CMK (cell line): ENCODE results near the gene RNF41.
A peak's percentile ranks its signal among the peaks of the same experiment; 100 is the strongest.
"Not testable (repeated sequence)": the region's sequence is repeated elsewhere in the genome, so short reads cannot be mapped to it uniquely, and the experiment has no call there.

Experiments used
- DNase-seq: peaks from one replicate; pipeline ENCODE4 v3.0.0-alpha.2; 2010; ENCODE audit warnings: low read depth

Gene RNF41

DNA sequence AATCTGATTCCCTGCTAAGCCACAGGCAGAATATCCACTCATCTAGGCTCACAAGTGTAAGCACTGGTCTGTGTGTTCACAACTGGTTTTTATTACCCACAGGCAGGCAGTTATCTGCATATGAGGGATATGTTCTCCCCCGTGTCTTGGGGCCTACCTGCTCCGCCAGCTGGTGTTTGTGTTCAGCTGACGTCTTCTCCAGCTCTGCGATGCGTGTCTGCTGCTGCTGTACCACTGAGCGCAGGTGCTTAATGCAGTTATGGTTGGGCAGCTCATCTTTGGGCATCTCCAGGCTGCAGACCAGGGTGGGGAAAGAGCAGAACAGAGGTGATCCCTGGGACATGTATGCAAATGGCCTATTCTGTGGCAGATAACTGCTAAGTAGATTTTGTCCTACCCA lies 13.7 kb downstream of the RNF41 start:
- no peak for DNase-seq

DNA sequence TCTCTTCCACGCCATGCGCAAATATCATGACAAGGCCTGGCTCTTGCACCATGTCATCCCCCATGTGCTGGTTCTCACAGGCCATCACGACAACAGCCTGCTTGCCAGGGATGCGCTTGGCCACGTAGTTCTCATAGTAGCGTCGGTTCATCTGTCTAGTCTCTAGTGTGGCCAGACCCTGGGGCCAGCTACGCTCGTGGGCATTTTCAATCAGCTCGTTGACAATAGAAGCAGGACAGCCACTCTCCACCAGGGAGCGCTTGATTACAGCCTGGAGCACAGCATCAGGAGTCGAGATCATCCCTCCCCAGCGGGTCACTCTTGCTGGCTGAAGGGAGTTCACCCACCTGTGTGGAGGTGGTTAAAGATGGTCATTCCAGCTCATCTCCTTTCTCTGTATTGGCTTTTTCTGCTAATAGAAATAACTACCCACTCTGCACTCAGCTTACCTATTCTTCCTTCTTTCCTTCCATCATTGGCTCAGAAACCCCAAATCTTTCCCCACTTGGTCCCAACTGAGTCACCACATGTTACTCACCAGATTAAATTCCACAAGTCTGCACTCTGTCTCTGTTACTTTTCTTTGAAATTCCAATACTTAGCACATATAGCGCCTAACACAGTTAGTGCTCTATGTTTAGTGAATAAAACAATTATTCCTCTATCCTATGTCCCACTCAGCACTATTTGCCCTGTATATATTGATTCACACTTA lies 15.1 kb downstream of the RNF41 start:
- DNase-seq = no peak

DNA sequence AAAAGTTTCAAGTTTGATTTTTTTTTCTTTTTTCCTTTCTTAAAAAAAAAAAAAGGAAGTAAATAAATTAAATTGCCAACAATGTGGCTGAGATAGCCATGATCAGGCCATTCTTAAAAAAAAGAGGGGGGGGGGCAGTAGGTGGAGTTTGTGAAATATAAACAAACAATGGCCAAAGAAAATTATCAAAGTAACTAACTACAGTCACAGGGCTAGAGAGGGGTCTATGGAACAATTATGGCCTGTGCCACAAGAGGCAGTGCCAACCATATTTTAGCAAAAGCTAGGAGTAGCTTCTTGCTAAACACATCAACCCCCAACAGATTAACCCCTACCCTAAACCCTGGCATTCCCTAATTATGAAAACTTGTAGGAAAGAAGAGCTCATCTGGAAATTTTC lies 16.3 kb downstream of the RNF41 start:
- no peak for DNase-seq

DNA sequence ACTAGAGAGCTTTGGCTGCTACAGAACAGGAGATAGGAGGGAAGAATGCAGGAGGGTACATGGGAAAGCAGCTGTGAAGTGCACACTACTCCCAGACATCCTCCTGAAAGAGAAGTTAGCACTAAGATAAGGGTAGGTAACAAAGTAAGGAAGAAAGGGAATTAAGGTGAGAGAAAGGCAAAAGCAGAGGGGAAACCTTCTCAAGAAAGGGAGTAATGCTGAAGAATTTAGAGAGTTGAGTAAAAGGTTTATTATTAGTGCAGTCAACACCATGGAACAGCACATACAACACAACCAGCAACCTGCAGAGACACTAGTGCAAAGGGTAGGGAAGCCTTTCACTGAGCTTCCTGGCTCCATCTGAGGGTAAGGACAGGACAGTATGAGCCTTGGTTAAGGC lies 17.4 kb downstream of the RNF41 start:
- DNase-seq = no peak

DNA sequence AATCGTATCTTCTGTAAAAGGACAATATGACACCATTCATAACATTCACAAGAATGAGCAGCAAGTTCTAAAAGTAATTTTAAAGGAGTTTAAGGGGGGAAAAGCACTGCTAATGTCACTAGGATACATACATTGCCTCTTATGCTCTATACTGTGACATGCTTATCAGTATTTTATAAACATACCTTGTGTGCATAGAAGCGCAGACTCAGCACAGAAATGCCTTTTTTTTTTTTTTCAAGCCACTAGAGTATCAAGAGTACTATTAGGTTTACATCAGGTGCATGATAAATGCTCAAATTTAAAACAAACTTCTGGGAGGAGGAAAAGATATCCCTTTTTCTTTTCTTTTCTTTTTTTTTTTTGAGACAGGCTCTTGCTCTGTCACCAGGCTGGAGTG lies 18.9 kb downstream of the RNF41 start:
- no peak for DNase-seq

DNA sequence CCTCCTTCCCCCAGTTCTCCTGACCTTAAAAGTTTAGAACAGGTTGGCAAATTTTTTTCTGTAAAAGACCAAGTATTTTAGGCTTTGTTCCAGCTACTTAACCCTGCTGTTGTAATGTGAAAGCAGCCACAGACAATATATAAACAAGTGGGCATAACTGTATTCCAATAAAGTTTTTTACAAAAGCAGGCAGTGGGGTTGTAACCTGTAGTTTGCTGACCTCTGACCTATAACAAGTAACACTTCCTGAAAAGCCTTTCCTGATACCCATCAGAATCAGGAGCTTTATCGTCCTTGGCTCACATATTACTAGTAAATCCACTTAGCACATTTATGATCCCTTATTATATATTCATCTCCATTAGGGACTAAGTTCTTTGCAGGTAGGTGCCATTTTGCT lies 19.4 kb downstream of the RNF41 start:
- no peak for DNase-seq

DNA sequence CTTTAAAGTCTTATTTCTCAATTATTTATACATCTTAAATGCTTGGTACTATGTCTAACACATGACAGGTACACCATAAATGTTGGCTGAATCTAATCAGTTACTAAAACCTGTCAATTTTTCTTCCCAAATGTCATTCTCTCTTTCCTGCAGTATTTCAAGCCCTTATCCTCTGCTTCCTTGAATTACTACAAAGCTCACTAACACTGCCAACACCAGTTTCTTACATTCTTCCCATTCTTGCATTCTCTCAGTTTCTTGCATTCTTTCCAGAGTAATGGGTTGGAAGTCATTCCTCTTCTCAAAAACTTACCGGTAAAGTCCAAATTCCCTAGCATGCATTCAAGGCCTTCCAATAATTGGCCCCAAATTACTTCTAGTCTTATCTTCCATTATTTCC lies 22.9 kb downstream of the RNF41 start:
- DNase-seq = no peak

DNA sequence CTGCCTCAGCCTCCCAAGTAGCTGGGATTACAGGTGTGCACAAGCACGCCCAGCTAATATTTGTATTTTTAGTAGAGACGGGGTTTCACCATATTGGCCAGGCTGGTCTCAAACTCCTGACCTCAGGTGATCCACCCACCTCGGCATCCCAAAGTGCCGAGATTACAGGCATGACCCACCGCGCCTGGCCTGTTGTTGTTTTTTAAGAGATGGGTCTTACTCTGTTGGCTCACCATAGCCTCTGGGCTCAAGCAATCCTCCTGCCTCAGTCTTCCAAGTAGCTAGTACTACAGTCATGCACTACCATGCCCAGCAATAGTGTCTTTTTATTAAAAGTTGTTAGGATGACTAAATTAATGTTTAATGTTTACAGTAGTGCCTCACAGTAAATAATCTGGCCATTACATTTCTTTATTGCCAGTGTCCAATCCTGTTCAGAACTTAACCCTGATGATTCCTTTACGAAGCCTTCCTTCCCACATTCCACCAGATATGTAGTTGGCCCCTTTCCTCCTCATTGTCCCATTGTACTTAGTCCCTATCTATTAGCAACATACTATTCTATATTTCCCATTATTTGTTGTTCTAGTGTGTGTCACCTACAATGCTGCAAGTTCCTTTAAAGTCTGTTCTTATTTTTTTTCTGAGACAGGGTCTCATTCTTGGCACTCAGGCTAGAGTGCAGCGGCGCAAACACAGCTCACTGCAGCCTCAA lies 23.6 kb downstream of the RNF41 start:
- no peak for DNase-seq

DNA sequence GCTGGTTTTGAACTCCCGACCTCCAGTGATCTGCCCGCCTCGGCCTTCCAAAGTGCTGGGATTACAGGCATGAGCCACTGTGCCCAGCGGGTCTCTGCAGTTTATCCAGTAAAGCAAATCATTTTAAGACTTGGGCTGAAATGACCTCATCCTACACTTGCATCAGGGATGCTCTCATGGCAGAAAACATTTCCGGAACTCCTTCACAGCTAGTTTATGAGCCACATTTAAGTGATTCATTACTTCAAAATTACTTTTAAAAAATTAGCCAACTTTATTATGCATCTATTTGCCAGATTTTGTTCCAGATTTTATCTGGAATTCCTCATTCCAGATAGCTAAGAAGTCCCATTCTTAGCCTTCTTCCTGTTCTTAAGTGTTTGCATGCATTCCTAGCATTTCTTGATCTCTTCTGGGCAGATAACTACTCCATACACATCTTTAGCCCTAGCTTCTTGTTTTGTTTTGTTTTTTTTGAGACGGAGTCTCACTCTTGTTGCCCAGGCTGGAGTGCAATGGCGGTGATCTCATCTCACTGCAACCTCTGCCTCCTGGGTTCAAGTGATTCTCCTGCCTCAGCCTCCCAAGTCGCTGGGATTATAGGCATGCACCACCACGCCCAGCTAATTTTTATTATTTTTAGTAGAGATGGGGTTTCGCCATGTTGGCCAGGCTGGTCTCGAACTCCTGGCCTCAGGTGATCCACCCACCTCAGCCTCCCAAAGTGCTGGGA lies 24.7 kb downstream of the RNF41 start:
- DNase-seq = not testable (repeated sequence)

DNA sequence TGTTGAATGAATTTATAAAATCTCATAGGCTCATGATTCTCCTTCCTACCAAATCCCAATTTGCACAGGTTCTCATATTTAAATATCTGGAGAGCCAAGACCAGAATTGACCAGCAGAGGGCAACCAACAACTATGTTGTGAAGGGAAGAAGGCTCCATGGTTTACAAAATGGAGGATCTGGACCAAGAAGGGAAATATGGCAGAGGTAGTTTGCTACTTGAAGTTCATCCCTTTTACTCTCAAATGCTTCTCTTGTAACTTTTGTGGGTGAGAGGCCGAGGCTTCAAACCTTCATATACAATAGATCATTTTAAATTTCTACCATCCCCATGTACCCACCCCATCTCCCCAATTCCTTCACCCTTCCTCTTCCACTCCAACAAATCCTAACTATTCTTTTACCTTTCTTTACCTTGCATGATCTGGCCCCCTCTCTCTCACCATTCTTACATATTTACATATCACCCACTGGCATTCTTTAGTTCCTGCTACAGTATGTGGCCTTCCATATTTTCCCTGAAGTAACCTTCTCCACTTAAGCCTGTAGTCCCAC lies 28.6 kb downstream of the RNF41 start:
- no peak for DNase-seq

DNA sequence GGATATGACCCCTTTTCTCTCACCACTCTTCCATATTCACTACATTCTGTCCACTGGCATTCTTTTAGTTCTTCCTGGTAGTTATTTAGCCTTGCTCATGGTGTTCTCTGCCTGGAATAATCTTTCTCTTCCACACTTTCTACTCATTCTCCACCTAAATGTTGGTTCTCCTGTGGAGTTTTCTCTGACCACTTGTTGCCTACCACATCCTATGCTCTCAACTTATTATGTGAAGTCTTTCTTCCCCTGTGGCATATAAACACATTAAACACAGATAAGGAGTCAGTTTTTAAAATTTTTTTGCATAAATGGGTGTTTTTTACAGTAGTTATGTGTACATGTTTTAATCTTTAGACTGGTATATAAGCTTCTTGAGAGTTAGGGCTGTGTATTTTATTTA lies 29.1 kb downstream of the RNF41 start:
- no peak for DNase-seq

DNA sequence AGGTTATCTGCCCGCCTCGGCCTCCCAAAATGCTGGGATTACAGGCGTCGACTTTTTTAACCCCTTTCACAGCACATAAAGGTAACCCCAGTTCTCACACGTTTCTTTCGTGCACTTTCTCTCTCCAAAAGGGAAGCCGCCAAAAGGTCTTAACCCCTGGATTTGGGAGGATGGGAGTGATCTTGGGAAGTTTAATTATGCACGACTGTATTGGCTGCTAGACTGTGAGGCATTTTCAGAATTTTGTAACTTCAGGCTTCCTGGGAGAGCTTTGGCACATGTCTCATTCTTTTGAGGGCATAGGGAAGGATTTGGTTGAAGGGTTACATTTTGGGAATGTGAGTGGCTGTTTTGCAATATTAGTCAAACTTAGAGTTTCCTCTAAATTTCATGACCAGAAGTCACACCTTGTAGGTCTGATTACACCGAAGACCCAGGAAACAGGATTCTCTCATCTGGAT lies 31.0 kb downstream of the RNF41 start:
- no peak for DNase-seq

DNA sequence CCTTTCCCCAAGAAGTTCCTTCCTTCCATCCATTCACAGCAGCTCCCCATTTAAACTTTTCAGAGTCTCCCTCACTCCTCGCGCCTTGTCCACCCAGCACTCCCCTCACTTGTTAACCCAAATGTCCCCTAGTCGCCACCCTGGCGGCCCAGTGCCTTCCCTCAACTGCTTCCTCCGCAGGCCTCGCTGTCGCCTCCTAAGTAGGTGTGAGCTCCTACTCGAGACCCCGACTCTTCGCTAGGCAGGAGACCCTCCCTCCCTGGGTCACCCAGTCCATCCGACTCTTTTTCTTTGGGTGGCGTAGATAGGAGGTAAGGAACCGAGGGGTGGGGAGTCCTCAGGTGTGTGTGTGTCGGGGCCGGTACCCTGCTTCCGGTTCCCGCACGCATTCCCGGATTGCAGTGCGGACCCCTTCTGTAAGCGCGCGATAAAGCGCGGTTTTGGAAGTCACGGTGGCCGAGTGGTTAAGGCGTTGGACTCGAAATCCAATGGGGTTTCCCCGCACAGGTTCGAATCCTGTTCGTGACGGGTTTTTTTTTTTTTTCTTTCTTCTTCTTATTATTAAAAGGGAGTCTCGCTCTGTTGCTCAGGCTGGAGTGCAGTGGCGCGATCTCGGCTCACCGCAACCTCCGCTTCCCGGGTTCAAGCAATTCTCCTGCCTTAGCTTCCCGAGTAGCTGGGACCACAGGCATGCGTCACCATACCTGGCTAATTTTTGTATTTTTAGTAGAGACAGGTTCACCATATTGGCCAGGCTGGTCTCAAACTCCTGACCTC lies 31.6 kb downstream of the RNF41 start:
- peak; percentile 64 for DNase-seq

DNA sequence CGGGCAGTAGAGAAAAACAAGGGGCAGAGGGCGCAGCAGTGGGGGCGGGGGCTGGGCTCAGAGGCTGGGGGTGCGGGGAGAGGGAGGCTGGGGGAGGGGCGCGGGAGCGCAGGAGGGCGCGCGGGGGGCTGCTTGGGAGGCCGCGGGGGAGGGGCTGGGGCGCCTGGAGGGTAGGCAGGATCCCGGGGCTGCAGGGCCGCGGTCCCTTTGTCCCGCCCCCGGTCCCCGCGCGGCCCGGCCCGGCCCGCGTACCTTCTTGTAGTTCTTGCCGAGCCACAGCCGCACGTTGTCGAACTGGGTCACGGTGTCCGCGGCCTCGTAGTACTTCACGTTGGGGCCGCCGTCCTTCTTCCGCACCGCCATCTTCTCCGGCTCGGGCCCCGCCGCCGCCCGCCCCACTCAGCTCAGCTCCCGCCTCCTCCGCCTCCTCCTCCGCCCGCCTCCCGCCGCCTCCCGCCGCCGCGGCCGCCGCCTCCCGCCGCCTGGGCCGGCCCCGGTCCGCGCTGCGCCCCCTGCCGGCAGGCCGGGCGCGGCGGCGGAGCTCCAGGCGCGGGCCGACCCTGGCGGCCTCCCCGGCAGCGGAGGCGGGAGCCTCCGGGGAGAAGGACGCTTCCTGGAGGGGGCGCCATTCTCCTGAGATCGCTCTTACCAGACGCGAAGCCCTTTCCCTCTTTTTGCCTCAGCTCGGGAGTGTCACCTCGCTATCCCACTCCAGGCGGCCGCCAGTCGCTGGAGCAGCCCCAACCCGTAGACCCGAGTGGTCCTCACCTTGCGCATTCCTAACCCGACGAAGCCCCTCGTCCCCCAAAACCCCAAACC lies 32.4 kb downstream of the RNF41 start, which contains the start of gene SMARCC2:
TSS of gene SMARCC2 (minus strand) at position 385 of the 819 bp plus-strand sequence. CDS start at position 363, 22 bp downstream.
- peak; percentile 76 for DNase-seq

DNA sequence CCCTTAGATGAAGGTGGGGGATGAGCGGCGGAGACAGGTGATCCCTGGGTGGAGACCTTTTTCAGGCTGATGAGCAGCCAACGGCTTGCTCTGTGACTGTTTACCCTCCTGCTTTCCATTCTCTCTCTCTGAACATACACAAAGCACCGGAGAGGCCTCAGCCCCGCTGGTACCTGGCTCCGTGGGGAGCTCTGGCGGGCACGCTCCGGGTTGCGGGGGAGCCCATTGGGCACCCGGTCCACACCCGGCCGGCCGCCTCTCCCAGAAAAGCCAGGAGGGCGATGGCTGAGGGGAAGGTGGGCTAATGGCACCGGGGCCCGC lies 33.0 kb downstream of the RNF41 start:
- DNase-seq = no peak

DNA sequence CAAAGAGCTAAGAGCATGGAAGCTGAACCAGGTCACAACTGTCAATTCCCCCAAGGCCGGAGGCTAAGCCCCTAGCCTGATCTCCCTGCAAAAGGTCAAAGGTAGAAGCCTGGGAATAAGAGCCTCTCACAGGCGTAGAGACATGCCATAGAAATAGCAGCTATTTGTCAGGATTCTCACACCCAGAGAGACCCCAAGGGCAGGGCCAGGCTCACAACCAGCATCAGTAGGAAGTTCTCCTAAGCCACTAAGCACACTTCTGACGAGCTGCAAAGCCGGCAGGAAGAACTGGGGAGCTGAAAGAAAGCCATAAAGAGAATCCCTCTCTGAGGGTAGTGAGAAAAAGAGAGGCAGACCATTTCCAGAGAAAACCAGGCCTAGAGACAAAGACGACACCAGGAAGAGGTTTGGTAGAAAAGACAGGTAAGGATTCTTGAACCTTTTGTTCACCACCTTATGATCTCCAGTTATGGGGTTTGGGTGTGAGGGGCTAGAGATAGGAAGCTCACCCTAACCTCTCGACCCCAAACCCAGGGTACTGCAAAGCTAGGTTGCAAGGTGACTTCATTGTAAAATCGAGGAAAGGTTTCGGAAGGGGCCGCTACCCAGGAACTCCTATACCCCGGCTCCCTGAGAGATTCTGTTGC lies 33.5 kb downstream of the RNF41 start:
- DNase-seq = no peak

DNA sequence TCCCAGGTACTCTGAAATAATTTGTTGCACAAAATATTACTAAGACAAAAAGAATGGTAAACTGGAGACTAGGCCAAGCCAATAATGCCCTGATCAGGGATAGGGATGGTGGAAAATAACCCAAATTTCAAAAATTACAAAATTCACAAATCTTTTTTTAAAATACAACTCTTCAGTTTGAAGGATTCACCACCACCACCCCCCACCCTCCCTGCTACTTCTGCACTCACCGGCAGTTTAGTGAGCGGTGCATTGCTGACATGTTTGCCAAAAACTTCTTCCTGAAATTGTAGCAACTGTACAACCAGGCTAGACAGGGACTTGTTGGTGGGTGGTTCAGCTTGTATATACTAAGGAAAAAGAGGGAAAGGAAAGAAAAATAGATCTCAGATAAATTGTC lies 34.8 kb downstream of the RNF41 start:
- DNase-seq = no peak

DNA sequence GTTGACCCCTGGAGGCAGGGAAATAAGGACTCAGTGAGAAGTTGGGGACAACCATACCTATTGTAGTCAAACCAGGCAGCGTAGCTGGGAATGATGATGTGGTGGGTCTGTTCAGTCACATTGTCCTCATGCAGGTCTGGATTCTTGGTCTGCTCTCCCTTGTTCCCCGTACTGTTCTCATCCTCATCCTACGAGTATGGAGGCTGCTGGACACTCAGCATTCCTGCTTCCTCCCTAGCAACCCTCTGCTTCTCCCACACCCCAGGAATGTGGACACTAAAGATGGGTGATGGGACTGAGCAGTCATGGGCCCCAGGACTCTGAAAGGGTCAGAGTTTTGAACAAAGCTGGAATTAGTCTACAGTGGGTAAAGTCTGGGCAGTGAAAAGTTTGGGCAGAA lies 43.4 kb downstream of the RNF41 start:
- DNase-seq = no peak

DNA sequence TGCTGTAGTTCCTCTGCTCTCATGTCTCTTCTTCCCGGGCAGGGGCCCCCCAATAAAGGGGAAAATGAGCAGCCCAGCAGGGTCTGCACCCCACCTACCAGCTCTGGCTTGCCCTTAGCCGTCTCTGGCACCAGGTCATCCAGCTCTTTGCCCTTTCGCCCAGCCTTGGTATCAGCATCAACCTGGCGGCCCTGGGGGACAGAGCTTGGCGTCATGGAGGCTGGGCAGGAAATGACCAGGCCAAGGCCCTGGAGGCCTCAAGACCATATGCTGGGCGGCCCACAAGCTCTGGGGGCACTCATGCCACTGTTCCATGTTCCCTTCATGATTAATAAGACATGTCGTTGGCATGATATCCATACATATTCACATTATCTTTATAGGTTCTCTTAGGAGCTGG lies 48.9 kb downstream of the RNF41 start:
- DNase-seq = no peak

DNA sequence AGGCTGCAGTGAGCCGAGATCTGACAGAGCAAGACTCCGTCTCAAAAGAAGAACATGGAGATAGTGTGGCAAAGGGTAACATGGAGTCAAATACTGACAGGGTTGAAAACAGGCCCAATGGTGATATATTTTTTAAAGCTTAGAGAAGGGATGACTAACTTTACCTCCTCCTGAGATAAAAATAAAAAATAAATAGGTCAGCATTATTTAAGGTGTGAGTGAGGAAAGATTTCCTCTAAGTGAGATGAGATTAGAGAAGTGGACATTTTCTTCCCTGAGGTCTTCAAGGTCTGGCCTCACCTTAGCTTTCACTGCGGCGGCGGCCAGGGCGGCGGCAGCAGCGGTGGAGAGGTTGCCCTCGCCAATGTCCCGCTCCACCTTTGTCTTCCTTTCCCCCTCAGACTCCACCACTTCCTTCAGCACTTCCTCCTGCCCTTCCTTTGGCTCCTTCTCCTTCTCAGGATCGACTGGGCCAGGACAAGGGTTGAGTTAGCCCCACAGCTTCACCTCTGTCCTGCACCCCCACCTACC lies 52.4 kb downstream of the RNF41 start:
- DNase-seq = no peak
